Osteocyte (in vitro differentiated cells): Measurements from ENCODE around the gene ARHGAP42. TPM values are rescaled to one million over a fixed set of nuclear protein-coding genes. Genes with fewer than 3 reads are reported as not detected.

Experiments
- DNase-seq: peaks from one replicate; pipeline ENCODE4 v3.0.0; 2021; ENCODE audit warnings: mixed read lengths; ENCODE audit not compliant: unreplicated experiment; ENCODE audit errors: extremely low spot score
- H3K27ac Mint-ChIP-seq: one replicate; pipeline ENCODE4 v1.8.0; 2021; ENCODE audit warnings: mild to moderate bottlenecking, mixed read lengths; ENCODE audit not compliant: unreplicated experiment
- H3K27me3 Mint-ChIP-seq: one replicate; pipeline ENCODE4 v1.8.0; 2021; ENCODE audit warnings: mixed read lengths; ENCODE audit not compliant: unreplicated experiment
- H3K36me3 Mint-ChIP-seq: one replicate; pipeline ENCODE4 v1.8.0; 2021; ENCODE audit warnings: mixed read lengths; ENCODE audit not compliant: unreplicated experiment
- H3K4me1 Mint-ChIP-seq: one replicate; pipeline ENCODE4 v1.8.0; 2021; ENCODE audit warnings: mixed read lengths; ENCODE audit not compliant: unreplicated experiment
- H3K4me3 Mint-ChIP-seq: one replicate; pipeline ENCODE4 v1.8.0; 2021; ENCODE audit warnings: mild to moderate bottlenecking, moderate library complexity, mixed read lengths; ENCODE audit not compliant: unreplicated experiment
- H3K9me3 Mint-ChIP-seq: one replicate; pipeline ENCODE4 v1.8.0; 2021; ENCODE audit warnings: mixed read lengths; ENCODE audit not compliant: unreplicated experiment
- CTCF ChIP-seq: fragments of 200-600 bp; sonication (generic); IDR thresholded peaks from 2 replicates; pipeline ENCODE4 v1.5.0; 2021; ENCODE audit warnings: antibody characterized with exemption, mild to moderate bottlenecking, moderate library complexity
- total RNA-seq: library from RNA; stranded (reverse); gene quantifications from 2 replicates; pipeline ENCODE4 v1.2.1, GENCODE V29; 2021

Gene ARHGAP42
- total RNA-seq, 1 donor from 2014 or later: 12.7 TPM

GRCh38 chr11:100777103-100777502 lies 90.0 kb downstream of the ARHGAP42 start:
- peaks cover 17% of the 10 kb centered on the region for H3K36me3 Mint-ChIP-seq
- H3K27ac Mint-ChIP-seq: no peak overlapping the region
- H3K4me1 Mint-ChIP-seq: peaks cover 10% of the 10 kb centered on the region
- no peaks in the 10 kb centered on the region for H3K9me3 Mint-ChIP-seq
- no peak overlapping the region for H3K4me3 Mint-ChIP-seq
- DNase-seq: no peak
- no peaks in the 10 kb centered on the region for H3K27me3 Mint-ChIP-seq
- no peak for TF ChIP-seq CTCF

- no peak for DNase-seq
- H3K27ac Mint-ChIP-seq: no peak overlapping the region
- peaks cover 10% of the 10 kb centered on the region for H3K4me1 Mint-ChIP-seq
- no peak for TF ChIP-seq CTCF
- no peaks in the 10 kb centered on the region for H3K27me3 Mint-ChIP-seq
- no peaks in the 10 kb centered on the region for H3K9me3 Mint-ChIP-seq
- H3K4me3 Mint-ChIP-seq: no peak overlapping the region
- H3K36me3 Mint-ChIP-seq: peaks cover 15% of the 10 kb centered on the region
These were observed 90.6 kb downstream of the ARHGAP42 start for GRCh38 chr11:100777736-100778135.

- Mint-ChIP-seq H3K4me1 (peaks cover 10% of the 10 kb centered on the region), H3K9me3 (no peaks in the 10 kb centered on the region), H3K27me3 (no peaks in the 10 kb centered on the region), H3K4me3 (no peak overlapping the region), H3K27ac (no peak overlapping the region), H3K36me3 (peaks cover 15% of the 10 kb centered on the region)
- no peak for DNase-seq
- no peak for TF ChIP-seq CTCF
These were observed 91.2 kb downstream of the ARHGAP42 start for GRCh38 chr11:100778166-100778785.

- H3K4me1 Mint-ChIP-seq: peaks cover 10% of the 10 kb centered on the region
- TF ChIP-seq CTCF: no peak
- no peaks in the 10 kb centered on the region for H3K27me3 Mint-ChIP-seq
- no peak overlapping the region for H3K27ac Mint-ChIP-seq
- DNase-seq: no peak
- no peaks in the 10 kb centered on the region for H3K9me3 Mint-ChIP-seq
- H3K4me3 Mint-ChIP-seq: no peak overlapping the region
- H3K36me3 Mint-ChIP-seq: peaks cover 5% of the 10 kb centered on the region
These were observed 93.4 kb downstream of the ARHGAP42 start for GRCh38 chr11:100780470-100780869.

- Mint-ChIP-seq H3K4me3 (no peak overlapping the region), H3K9me3 (no peaks in the 10 kb centered on the region), H3K4me1 (peaks cover 14% of the 10 kb centered on the region), H3K36me3 (peaks cover 5% of the 10 kb centered on the region), H3K27me3 (no peaks in the 10 kb centered on the region), H3K27ac (no peak overlapping the region)
- TF ChIP-seq CTCF: no peak
- DNase-seq: no peak
These were observed 98.3 kb downstream of the ARHGAP42 start for GRCh38 chr11:100785148-100785983.
